CD4-positive, CD25-positive, alpha-beta regulatory T cell (primary cell): ENCODE data around the gene PARP3. TPM values are rescaled to one million over a fixed set of nuclear protein-coding genes. Genes with fewer than 3 reads are reported as not detected.
A peak's percentile ranks its signal among the peaks of the same experiment; 100 is the strongest.

Source experiments
- ATAC-seq, 2 donors: fragments of 150-1000 bp; cut with Tn5 transposase; one replicate each; pipeline ENCODE4 v1.10.0; 2021; ENCODE audit warnings: low read depth in 2 of 2, moderate number of reproducible peaks in 2 of 2, moderate library complexity in 1 of 2
- DNase-seq, 3 donors: peaks; one replicate each; pipeline versions ENCODE4 v3.0.0 to v3.0.0-alpha.2; 2012 to 2022; ENCODE audit warnings: mixed read lengths in 1 of 3
- H3K27ac ChIP-seq: one replicate; pipeline ENCODE4 v1.7.0; 2013; ENCODE audit warnings: mild to moderate bottlenecking, low read length; ENCODE audit not compliant: insufficient read depth, poor library complexity, severe bottlenecking
- H3K27me3 ChIP-seq: one replicate; pipeline ENCODE4 v1.7.0; 2013; ENCODE audit warnings: low read length; ENCODE audit not compliant: control insufficient read depth, insufficient read depth
- H3K36me3 ChIP-seq: one replicate; pipeline ENCODE4 v1.7.0; 2013; ENCODE audit warnings: mild to moderate bottlenecking, low read length, moderate library complexity; ENCODE audit not compliant: control insufficient read depth, insufficient read depth
- H3K4me1 ChIP-seq: 2 replicates; pipeline ENCODE4 v1.7.0; 2013; ENCODE audit warnings: mild to moderate bottlenecking, low read length; ENCODE audit not compliant: insufficient read depth, control insufficient read depth, poor library complexity, severe bottlenecking
- H3K4me3 ChIP-seq: one replicate; pipeline ENCODE4 v1.7.0; 2013; ENCODE audit warnings: low read depth, mild to moderate bottlenecking, low read length, moderate library complexity
- H3K9me3 ChIP-seq, 2 experiments: 1 replicate in 1 of 2; 2 replicates in 1 of 2; pipeline ENCODE4 v1.7.0; 2013; ENCODE audit warnings: low read length in 2 of 2, mild to moderate bottlenecking in 1 of 2, moderate library complexity in 1 of 2; ENCODE audit not compliant: control insufficient read depth in 2 of 2
- H3K27ac Mint-ChIP-seq, 3 donors: one replicate each; pipeline ENCODE4 v1.8.0; 2020 to 2022; ENCODE audit warnings: mild to moderate bottlenecking in 3 of 3, mixed read lengths in 3 of 3, moderate library complexity in 2 of 3
- H3K27me3 Mint-ChIP-seq: one replicate; pipeline ENCODE4 v1.8.0; 2022; ENCODE audit warnings: mild to moderate bottlenecking, mixed read lengths
- H3K36me3 Mint-ChIP-seq: one replicate; pipeline ENCODE4 v1.8.0; 2020; ENCODE audit warnings: mixed read lengths
- H3K4me1 Mint-ChIP-seq, 4 donors: one replicate each; pipeline ENCODE4 v1.8.0; 2020 to 2022; ENCODE audit warnings: mixed read lengths in 4 of 4, mild to moderate bottlenecking in 1 of 4
- H3K4me3 Mint-ChIP-seq, 4 donors: one replicate each; pipeline ENCODE4 v1.8.0; 2020 to 2022; ENCODE audit warnings: mild to moderate bottlenecking in 4 of 4, mixed read lengths in 4 of 4, moderate library complexity in 3 of 4
- H3K9me3 Mint-ChIP-seq, 7 donors: one replicate each; pipeline ENCODE4 v1.8.0; 2020 to 2022; ENCODE audit warnings: mixed read lengths in 7 of 7, mild to moderate bottlenecking in 3 of 7, moderate library complexity in 2 of 7
- polyA plus RNA-seq, 4 donors: library from polyadenylated mRNA; unstranded; fragments of 300-500 nt; fragmentation: Illumina TruSeq; gene quantifications; one replicate each; pipeline ENCODE4 v1.2.3, GENCODE V29; 2021
- total RNA-seq: library from RNA; stranded (reverse); gene quantifications from one replicate; pipeline ENCODE4 v1.2.3, GENCODE V29; 2022

Gene PARP3
- total and polyA plus RNA-seq, 5 donors from 2014 or later = 2.9 to 6.4 (median 4.0) TPM

DNA sequence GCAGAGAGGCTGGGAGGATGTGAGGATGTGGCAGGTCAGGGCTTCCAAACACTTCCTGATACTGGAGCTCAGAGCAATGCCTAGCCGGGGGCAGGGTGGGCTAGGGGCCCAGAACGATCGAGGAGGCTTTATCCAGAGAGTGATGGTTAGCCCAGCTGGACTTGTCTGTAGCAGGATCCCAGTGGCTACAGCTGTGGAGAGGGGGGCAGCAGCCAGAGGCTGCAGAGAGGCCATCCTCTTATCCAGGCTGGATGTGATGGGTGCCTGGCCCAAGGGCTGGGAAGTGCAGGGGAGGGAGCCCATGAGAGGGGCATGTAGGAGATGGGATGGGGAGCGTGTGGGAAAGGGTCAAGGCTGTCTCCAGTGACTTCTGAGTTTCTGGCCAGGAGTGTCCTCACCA, 4.6 kb downstream of the PARP3 start:
- no peaks in the 10 kb centered on the region for H3K27me3 ChIP-seq
- Mint-ChIP-seq H3K27me3 (peaks cover 4% of the 10 kb centered on the region), H3K4me1 (peaks cover 0 to 16% (median 8%) of the 10 kb centered on the region in 4 donors), H3K36me3 (peaks cover 7% of the 10 kb centered on the region), H3K27ac (peak overlapping the region in 1 of 3 donors; percentile 75), H3K4me3 (no peak overlapping the region), H3K9me3 (no peaks in the 10 kb centered on the region)
- H3K27ac ChIP-seq = no peak overlapping the region
- H3K4me3 ChIP-seq = no peak overlapping the region
- H3K9me3 ChIP-seq = no peaks in the 10 kb centered on the region
- H3K36me3 ChIP-seq = no peaks in the 10 kb centered on the region
- H3K4me1 ChIP-seq = peaks cover 13% of the 10 kb centered on the region
- DNase-seq (no peak), ATAC-seq (no peak)

DNA sequence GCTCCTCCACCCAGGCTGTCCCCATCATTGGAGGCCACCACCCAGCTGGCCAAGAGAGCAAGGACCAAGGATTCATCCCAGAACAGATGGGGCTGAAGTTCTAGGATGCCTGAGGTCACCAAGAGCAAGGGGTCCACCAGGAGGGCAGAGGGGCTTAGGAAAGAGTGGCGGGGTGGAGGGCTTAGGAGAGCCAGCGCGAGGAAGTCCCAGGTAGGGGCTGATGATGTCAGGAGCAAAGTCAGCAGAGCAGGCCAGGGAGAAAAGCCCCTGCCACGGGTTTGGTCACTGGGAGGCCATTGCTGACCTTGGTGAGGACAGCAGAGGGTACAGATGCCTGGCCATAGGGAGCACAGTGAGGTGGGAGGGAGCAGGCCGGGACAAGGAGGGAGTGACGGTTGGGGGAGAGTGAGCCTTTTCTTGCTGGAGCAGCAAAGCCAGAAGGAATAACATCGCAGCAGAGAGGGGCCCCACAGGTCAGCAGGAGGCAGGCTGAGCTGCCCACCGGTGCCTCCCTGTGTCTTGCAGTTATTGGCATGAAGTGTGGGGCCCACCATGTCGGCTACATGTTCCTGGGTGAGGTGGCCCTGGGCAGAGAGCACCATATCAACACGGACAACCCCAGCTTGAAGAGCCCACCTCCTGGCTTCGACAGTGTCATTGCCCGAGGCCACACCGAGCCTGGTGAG, 5.2 kb downstream of the PARP3 start:
- H3K4me3 Mint-ChIP-seq = no peak overlapping the region
- H3K4me3 ChIP-seq = no peak overlapping the region
- H3K27ac Mint-ChIP-seq = no peak overlapping the region
- peaks cover 0 to 11% (median 5%) of the 10 kb centered on the region in 4 donors for H3K4me1 Mint-ChIP-seq
- H3K27me3 ChIP-seq = no peaks in the 10 kb centered on the region
- no peaks in the 10 kb centered on the region for H3K9me3 Mint-ChIP-seq
- H3K36me3 Mint-ChIP-seq = peaks cover 7% of the 10 kb centered on the region
- ATAC-seq (no peak), DNase-seq (no peak)
- peaks cover 4% of the 10 kb centered on the region for H3K27me3 Mint-ChIP-seq
- H3K27ac ChIP-seq = no peak overlapping the region
- H3K4me1 ChIP-seq = peaks cover 11% of the 10 kb centered on the region
- H3K36me3 ChIP-seq = no peaks in the 10 kb centered on the region
- H3K9me3 ChIP-seq = no peaks in the 10 kb centered on the region

DNA sequence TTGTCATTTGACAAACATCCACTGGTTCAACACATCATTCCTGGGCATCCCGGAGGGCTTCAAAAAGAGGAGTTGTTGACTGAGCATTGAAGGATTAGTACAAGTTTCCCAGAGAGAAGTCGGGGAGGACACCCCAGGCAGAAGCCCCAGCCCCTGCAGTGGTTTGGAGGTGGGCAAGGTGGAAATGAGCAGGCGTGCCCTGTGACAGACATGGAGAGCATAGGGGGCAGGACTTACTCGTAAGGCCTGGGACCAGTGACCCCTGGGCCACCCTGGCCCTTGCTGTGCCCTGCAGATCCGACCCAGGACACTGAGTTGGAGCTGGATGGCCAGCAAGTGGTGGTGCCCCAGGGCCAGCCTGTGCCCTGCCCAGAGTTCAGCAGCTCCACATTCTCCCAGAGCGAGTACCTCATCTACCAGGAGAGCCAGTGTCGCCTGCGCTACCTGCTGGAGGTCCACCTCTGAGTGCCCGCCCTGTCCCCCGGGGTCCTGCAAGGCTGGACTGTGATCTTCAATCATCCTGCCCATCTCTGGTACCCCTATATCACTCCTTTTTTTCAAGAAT, 5.9 kb downstream of the PARP3 start:
- Histone ChIP-seq H3K4me1 (peaks cover 3% of the 10 kb centered on the region), H3K27ac (no peak overlapping the region), H3K36me3 (no peaks in the 10 kb centered on the region), H3K9me3 (no peaks in the 10 kb centered on the region), H3K27me3 (no peaks in the 10 kb centered on the region), H3K4me3 (no peak overlapping the region)
- DNase-seq = no peak
- Mint-ChIP-seq H3K9me3 (no peaks in the 10 kb centered on the region), H3K27me3 (peaks cover 7% of the 10 kb centered on the region), H3K4me1 (peaks cover 0 to 4% (median 2%) of the 10 kb centered on the region in 4 donors), H3K4me3 (no peak overlapping the region), H3K36me3 (peaks cover 7% of the 10 kb centered on the region), H3K27ac (no peak overlapping the region)
- no peak for ATAC-seq

DNA sequence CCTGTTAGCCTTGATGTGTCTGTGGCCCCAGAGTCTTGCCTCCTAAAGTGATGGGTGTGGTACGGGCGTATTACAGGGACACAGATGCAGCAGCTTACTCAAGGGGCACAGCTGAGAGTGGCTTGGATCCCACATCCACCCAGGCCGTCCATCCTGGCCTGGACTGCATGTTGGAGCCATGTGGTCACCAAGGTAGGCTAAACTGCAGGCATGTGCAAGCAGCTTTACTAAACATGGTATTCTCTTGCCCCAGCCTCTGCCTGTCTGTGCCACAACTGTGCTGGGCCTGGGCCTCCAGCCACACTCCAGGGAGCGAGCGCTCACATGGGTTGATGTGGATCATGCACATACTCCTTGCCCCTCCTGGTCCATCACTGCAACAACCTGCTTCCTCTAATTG, 7.0 kb downstream of the PARP3 start:
- Histone ChIP-seq H3K27ac (no peak overlapping the region), H3K36me3 (no peaks in the 10 kb centered on the region), H3K9me3 (no peaks in the 10 kb centered on the region), H3K4me3 (no peak overlapping the region), H3K4me1 (no peaks in the 10 kb centered on the region), H3K27me3 (peaks cover 6% of the 10 kb centered on the region)
- Mint-ChIP-seq H3K4me3 (no peak overlapping the region), H3K9me3 (peaks cover 0 to 2% (median 0%) of the 10 kb centered on the region in 7 donors), H3K4me1 (peaks cover 0 to 4% (median 2%) of the 10 kb centered on the region in 4 donors), H3K27ac (no peak overlapping the region), H3K27me3 (peaks cover 17% of the 10 kb centered on the region), H3K36me3 (peaks cover 7% of the 10 kb centered on the region)
- ATAC-seq (no peak), DNase-seq (no peak)

DNA sequence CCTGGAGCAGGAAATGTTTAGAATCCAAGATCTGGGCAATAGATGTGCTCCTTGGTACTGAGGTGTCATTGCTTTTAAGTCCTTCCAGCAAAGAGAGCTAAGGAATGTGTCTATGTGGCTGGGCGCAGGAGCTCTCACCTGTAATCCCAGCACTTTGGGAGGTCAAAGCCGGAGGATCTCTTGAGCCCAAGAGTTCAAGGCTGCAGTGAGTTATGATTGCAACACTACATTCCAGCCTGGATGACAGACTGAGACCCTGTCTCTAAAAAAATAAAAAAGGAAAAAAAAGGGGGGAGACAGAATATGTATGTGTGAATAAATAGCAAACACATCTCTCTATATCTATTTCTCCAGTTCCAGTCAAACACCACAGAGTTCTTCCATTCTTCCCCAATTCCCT, 8.7 kb downstream of the PARP3 start:
- Mint-ChIP-seq H3K36me3 (peaks cover 7% of the 10 kb centered on the region), H3K4me1 (peaks cover 0 to 4% (median 2%) of the 10 kb centered on the region in 4 donors), H3K27me3 (peaks cover 17% of the 10 kb centered on the region), H3K9me3 (peaks cover 0 to 2% (median 0%) of the 10 kb centered on the region in 7 donors), H3K27ac (no peak overlapping the region), H3K4me3 (no peak overlapping the region)
- ATAC-seq = no peak
- Histone ChIP-seq H3K9me3 (no peaks in the 10 kb centered on the region), H3K4me1 (peaks cover 2% of the 10 kb centered on the region), H3K36me3 (no peaks in the 10 kb centered on the region), H3K27me3 (peaks cover 11% of the 10 kb centered on the region), H3K4me3 (no peak overlapping the region), H3K27ac (no peak overlapping the region)
- no peak for DNase-seq

DNA sequence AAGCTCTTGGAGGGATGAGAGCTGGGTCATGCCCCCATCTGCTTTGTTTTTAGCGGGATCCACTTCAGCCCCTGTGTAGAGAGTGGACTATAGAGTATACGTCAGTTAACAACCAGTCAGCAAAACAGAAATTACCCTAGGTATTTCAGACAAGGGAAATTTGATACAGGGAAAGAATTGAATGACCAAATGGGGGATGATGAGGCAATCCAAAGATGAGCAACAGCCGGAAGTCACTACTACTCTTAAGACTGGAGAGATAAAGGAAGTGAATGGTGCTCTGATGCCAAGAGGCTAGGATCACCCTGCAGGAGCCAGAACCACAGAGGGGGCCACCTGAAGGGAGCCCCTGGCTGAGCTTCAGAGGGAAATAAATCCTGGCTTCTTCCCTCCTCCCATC, 11.3 kb downstream of the PARP3 start:
- peaks cover 0 to 2% (median 0%) of the 10 kb centered on the region in 7 donors for H3K9me3 Mint-ChIP-seq
- H3K4me3 ChIP-seq = no peak overlapping the region

DNA sequence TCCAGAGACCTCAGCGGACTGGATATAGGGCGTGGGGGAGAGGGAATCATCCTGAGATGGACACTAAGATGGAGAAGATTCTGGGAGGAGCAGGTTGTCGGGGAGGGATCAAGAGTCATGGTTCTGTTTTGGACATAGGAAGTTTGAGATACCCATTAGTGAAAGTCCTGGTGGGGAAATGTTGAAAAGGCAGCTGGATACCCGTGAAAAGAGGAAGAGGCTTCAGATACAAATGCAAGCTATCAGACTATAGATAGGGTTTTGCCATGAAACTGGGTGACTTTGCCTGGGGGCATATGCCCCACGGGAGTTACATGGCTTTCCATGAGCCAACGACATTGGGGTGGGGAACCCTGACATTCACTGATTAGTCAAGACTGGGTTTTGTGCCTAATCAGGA, 11.9 kb downstream of the PARP3 start:
- Mint-ChIP-seq H3K27ac (peak overlapping the region in 1 of 3 donors; percentile 11), H3K4me3 (peak overlapping the region in 2 of 4 donors; percentile 24 to 44), H3K36me3 (peaks cover 4% of the 10 kb centered on the region), H3K9me3 (peaks cover 0 to 2% (median 0%) of the 10 kb centered on the region in 7 donors), H3K27me3 (peaks cover 24% of the 10 kb centered on the region), H3K4me1 (peaks cover 0 to 8% (median 2%) of the 10 kb centered on the region in 4 donors)
- DNase-seq (no peak), ATAC-seq (no peak)
- Histone ChIP-seq H3K4me1 (peaks cover 11% of the 10 kb centered on the region), H3K27me3 (peaks cover 11% of the 10 kb centered on the region), H3K4me3 (no peak overlapping the region), H3K27ac (no peak overlapping the region), H3K36me3 (no peaks in the 10 kb centered on the region), H3K9me3 (no peaks in the 10 kb centered on the region)

More for the DNA sequence above, 11.3 kb downstream of the PARP3 start:
- Histone ChIP-seq H3K27me3 (peaks cover 11% of the 10 kb centered on the region), H3K27ac (no peak overlapping the region), H3K4me1 (peaks cover 11% of the 10 kb centered on the region), H3K9me3 (no peaks in the 10 kb centered on the region), H3K36me3 (no peaks in the 10 kb centered on the region)
- Mint-ChIP-seq H3K4me1 (peaks cover 0 to 8% (median 2%) of the 10 kb centered on the region in 4 donors), H3K36me3 (peaks cover 5% of the 10 kb centered on the region), H3K27me3 (peaks cover 24% of the 10 kb centered on the region), H3K4me3 (peak overlapping the region in 1 of 4 donors; percentile 70), H3K27ac (no peak overlapping the region)
- no peak for DNase-seq
- no peak for ATAC-seq

DNA sequence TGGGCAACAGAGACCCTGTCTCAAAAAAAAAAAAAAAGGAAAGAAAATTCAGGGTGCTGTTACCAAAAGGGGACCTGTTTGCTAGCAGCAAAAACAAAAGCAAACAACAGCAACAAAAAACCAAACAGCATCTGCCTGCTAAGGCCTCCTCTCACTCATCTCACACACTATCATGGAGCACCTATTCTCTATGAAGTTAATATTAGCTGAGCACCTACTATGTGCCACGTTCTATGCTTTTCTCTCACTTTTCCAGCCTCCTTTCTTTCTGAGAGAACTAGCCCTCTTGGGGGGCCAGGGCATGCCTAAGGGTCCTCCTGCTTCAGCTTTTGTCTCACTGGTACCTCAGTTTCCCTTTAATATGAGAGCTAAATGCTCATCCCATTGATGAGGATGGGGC, 12.6 kb downstream of the PARP3 start:
- DNase-seq (no peak), ATAC-seq (no peak)
- Mint-ChIP-seq H3K4me1 (peaks cover 0 to 8% (median 2%) of the 10 kb centered on the region in 4 donors), H3K36me3 (peaks cover 4% of the 10 kb centered on the region), H3K27me3 (peaks cover 24% of the 10 kb centered on the region), H3K9me3 (peaks cover 0 to 2% (median 0%) of the 10 kb centered on the region in 7 donors), H3K27ac (no peak overlapping the region), H3K4me3 (no peak overlapping the region)
- Histone ChIP-seq H3K36me3 (no peaks in the 10 kb centered on the region), H3K9me3 (no peaks in the 10 kb centered on the region), H3K4me1 (peaks cover 11% of the 10 kb centered on the region), H3K4me3 (no peak overlapping the region), H3K27ac (no peak overlapping the region), H3K27me3 (peaks cover 11% of the 10 kb centered on the region)
